HG02571 (cell line): Measurements from ENCODE around the gene SMURF1.
"Not testable (repeated sequence)": the region's sequence is repeated elsewhere in the genome, so short reads cannot be mapped to it uniquely, and the experiment has no call there.

Experiments used
- ATAC-seq: cut with Tn5 transposase; IDR thresholded peaks from one replicate; pipeline ENCODE4 v1.9.1; 2021; ENCODE audit warnings: mild to moderate bottlenecking, moderate library complexity; ENCODE audit not compliant: unreplicated experiment

SMURF1 gene

GRCh38 chr7:99122762-99123161 is 21.1 kb downstream of the SMURF1 start:
- ATAC-seq, result no peak

GRCh38 chr7:99121496-99122021 is 22.3 kb downstream of the SMURF1 start:
- ATAC-seq, result no peak

GRCh38 chr7:99120916-99121315 is 23.0 kb downstream of the SMURF1 start:
- ATAC-seq, result no peak

GRCh38 chr7:99120501-99120900 is 23.4 kb downstream of the SMURF1 start:
- no peak for ATAC-seq

- no peak for ATAC-seq
Measured at GRCh38 chr7:99118077-99118476, 25.8 kb downstream of the SMURF1 start.

GRCh38 chr7:99116144-99116543 is 27.8 kb downstream of the SMURF1 start:
- ATAC-seq, result no peak

GRCh38 chr7:99115379-99115778 is 28.5 kb downstream of the SMURF1 start:
- no peak for ATAC-seq

GRCh38 chr7:99112979-99113378 is 30.9 kb downstream of the SMURF1 start:
- no peak for ATAC-seq

GRCh38 chr7:99112097-99112496 is 31.8 kb downstream of the SMURF1 start:
- ATAC-seq, result no peak

- no peak for ATAC-seq
Measured at GRCh38 chr7:99111591-99111990, 32.3 kb downstream of the SMURF1 start.

GRCh38 chr7:99109108-99110051 is 34.5 kb downstream of the SMURF1 start:
- no peak for ATAC-seq

- ATAC-seq, result no peak
Measured at GRCh38 chr7:99108613-99109012, 35.3 kb downstream of the SMURF1 start.

GRCh38 chr7:99106821-99107241 is 37.1 kb downstream of the SMURF1 start:
- no peak for ATAC-seq

GRCh38 chr7:99106411-99106810 is 37.5 kb downstream of the SMURF1 start:
- ATAC-seq, result no peak

GRCh38 chr7:99105756-99106155 is 38.2 kb downstream of the SMURF1 start:
- ATAC-seq, result no peak

- no peak for ATAC-seq
Measured at GRCh38 chr7:99104631-99105030, 39.3 kb downstream of the SMURF1 start.

- ATAC-seq, result not testable (repeated sequence)
Measured at GRCh38 chr7:99103836-99104235, 40.1 kb downstream of the SMURF1 start.

- no peak for ATAC-seq
Measured at GRCh38 chr7:99102809-99103690, 40.9 kb downstream of the SMURF1 start.

GRCh38 chr7:99102361-99102760 is 41.5 kb downstream of the SMURF1 start:
- no peak for ATAC-seq

- not testable (repeated sequence) for ATAC-seq
Measured at GRCh38 chr7:99101516-99101915, 42.4 kb downstream of the SMURF1 start.

- ATAC-seq, result no peak
Measured at GRCh38 chr7:99099499-99100077, 44.3 kb downstream of the SMURF1 start.
